Stromal cell of bone marrow (primary cell): ENCODE data around the gene RCVRN.

ENCODE experiments used
- DNase-seq: peaks from one replicate; pipeline ENCODE4 v3.0.0-alpha.2; 2012; ENCODE audit warnings: low read depth

Gene RCVRN

DNA sequence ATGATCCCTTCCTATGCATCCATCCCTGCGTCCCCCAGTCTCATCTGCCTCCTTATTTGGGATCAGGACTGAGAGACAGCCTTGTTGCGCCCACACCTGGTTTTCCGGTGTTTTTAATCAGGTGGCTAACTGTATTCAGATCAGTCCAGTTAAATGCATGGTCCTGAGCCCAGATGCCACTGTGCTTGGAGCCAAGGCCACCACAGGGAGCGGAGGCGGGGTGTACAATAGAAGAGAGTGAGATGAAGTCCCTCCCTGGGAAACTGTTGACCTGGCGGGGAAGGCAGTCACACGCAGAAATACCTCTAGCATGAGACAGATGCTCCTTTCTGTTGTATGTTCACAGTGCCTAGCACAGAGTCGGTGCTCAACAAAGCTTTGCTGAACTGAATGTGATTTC lies 6.3 kb downstream of the RCVRN start:
- no peak for DNase-seq

DNA sequence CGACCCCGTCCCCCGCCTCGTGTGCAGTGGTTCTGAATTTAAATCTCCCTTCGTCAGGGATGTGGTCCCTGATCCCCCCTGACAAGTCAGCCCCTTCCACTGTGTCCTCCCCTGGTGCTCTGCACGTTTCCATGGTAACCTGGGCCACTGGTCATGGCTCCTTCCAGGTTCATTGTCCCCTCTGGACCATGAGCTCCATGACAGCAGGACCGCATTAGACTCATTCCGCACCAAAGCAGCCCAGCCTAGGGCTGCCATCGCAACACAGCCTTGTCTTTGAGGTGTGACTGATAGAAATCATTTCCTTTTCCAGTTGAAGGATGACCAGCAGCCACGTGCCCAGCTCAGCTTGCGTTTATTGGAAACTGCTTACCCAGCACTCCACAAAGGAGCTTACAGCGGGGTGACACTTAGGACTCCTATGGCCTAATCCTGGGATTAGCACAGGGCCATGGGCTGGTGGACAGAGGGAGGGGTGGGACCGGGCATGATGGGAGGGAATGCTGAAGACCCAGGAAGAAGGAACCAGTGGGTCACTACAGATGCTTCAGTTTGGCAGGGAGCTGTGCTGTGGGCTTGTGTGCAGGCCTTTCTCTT lies 7.6 kb downstream of the RCVRN start:
- no peak for DNase-seq

- no peak for DNase-seq
Measured at GRCh38 chr17:9895923-9896322, 9.1 kb downstream of the RCVRN start.

DNA sequence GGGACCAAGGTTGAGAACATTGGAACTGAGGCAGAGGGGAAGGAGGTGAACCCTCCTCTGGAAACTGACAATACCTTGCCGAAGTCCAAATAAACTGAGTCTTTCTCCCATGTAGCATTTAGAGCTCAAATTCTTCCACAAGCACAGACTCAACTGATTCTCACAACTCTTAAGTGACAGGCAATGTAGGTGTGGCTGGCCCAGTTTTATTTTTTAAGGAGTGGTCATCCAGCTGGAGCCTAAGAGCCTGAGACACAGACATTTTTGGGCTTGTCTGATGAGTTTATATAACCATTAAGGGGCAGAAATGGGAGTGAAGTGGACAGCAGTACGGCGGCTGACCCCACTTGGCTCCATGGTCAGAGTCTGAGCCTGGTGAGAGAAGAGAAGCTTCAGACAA lies 10.8 kb downstream of the RCVRN start:
- DNase-seq, result no peak

- no peak for DNase-seq
Measured at GRCh38 chr17:9893411-9894012, 11.6 kb downstream of the RCVRN start.

- no peak for DNase-seq
Measured at GRCh38 chr17:9890124-9890523, 14.9 kb downstream of the RCVRN start.

DNA sequence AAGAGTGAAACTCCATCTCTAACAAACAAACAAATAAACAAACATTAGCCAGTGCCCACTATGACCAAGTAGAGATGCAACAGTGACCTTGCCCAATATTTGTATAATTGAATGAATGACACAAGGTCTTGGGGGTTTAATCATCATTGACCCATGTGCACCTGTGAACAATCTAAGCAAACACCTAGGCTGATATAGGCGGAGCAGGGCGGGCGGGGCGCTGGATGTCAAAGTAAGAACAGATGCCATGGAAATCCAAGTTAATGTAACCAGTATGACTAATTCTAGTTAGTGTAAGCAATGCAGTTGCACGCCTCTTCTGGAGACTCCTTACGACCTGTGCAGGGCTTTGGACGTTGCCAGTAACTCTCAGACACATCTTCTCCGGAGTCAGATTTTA lies 17.6 kb downstream of the RCVRN start:
- no peak for DNase-seq

DNA sequence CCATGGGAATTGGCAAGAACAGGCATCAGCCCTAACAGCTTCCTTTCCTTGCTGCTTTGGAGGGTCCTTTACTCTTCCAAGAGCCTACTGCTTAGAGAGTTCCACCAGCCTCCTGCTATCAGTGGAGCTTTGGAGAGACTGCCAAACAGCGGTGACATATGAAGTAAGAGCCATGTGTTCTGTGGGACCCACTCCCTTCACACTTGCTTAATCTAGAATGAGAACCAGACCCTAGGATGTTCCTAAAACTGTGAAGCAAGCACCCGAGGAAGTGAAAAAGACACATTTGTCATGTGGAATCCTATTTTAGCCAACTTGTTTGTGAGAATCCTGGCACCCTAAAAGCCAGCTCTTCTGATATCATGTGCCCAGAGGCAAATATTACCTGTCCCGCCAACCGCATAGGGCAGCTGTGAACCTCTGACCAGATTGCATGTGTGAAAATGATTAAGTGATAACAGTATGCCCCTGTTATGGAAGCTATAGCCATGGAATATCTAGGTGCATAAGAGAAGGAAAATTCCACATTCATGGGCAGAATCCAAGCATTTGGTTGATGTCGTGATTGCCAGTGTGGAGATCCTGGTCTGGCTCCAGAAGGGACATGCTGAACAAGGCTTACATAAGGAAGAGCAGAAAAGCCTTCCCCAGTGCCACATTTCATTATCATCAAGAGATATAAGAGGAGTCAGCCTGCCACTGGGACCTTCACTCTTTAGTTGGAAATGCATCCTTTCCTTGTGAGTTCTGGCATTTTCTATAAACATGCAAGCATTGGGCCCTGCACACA lies 18.7 kb downstream of the RCVRN start:
- no peak for DNase-seq

- DNase-seq, result no peak
Measured at GRCh38 chr17:9883451-9883850, 21.6 kb downstream of the RCVRN start.

- no peak for DNase-seq
Measured at GRCh38 chr17:9880582-9880999, 24.5 kb downstream of the RCVRN start.

GRCh38 chr17:9878786-9879525 lies 26.1 kb downstream of the RCVRN start:
- DNase-seq, result no peak

- DNase-seq, result no peak
Measured at GRCh38 chr17:9878356-9878755, 26.7 kb downstream of the RCVRN start.

- DNase-seq, result peak; percentile 4
Measured at GRCh38 chr17:9875441-9875840, 29.6 kb downstream of the RCVRN start.

DNA sequence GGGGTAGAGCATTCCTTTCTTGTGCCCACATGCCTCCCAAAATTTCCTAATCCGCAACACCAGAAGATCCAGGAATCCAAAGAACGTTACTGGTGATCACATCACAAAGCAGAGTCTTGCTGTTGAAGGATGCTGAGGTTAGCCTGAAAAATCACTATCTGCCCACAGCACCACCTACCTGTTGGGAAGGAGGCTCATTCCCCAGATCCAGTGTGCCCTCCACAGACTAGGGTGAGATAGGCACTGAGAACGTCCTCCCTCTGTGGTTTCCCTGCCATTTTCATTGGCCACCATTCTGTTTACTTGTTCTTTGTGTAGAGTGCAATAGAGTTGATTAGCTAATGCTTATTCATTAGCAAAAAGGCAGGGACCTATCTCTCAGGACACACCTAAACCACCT lies 30.3 kb downstream of the RCVRN start:
- DNase-seq, result no peak

- no peak for DNase-seq
Measured at GRCh38 chr17:9872852-9873251, 32.2 kb downstream of the RCVRN start.

GRCh38 chr17:9868552-9868951 lies 36.5 kb downstream of the RCVRN start:
- no peak for DNase-seq

DNA sequence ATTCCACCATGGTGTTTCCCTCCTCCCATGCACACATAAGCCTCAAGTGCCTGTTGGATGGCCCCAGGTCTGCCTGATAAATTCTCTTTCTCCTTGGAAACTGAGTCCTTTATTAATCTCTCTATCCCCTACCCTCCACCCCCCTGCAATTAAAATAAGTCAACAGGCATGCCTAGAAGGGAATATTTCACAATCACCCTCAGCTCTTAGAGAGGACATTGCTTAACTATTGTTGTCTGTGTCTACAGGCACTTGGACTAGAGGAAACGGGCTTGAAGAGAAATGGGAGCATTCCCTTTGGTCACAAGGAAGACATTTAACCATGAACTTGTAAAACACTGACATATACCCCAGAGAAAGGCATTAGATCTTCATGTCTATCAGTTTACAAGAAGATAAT lies 39.5 kb downstream of the RCVRN start:
- DNase-seq, result no peak

DNA sequence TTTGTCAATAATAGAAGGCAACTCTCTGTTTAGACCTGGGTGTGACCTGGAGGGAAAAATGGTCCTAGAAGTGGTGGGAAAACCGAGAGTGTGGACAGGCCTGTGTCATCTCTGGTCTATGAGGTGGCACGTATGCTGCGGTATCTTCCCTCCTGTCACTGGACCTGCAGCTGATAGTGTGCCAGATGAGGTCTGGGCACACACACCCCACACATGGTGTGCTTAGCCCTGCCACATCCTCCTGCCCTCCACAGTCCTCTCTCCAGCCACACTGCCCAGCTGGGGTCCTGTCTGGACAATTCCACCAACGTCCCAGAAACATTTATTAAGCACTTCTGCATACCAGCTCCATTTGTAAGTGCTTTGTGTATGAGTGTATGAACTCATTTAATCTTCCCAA lies 42.1 kb downstream of the RCVRN start:
- DNase-seq, result no peak

GRCh38 chr17:9862220-9862619 lies 42.9 kb downstream of the RCVRN start:
- no peak for DNase-seq

DNA sequence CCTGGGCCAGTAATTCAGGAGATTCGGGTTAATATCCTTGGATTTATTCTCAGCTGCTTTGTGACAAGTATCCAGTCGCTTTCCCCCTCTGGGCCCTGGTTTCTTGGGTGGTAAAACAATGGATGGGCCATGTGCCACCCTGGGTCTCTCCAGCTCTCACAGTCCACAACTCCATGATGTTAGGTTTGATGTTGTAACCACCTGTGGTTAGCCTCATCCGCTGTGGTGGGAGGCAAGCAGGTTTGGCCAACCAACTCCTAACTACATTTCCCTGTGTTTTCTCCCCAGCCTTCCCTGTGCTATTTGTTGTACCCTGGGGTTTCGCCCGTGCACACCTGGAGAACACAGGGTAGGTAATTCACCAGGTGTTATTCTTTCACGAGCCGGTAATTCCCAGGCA lies 44.2 kb downstream of the RCVRN start:
- DNase-seq, result no peak

DNA sequence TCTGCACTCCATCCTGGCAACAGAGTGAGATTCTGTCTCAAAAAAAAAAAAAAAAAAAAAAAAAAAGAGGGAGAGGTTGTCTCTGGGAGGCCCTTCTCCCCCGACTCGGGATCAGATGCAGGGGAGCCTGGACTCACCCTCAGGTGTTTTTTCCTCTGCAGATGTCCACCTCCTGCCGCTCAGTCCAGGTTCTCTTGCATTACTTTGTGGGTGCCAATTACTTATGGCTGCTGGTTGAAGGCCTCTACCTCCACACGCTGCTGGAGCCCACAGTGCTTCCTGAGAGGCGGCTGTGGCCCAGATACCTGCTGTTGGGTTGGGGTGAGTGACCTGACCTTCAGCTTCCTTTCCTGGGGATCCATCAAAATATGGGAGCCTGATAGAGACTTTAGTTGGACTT lies 45.3 kb downstream of the RCVRN start:
- DNase-seq, result no peak

DNA sequence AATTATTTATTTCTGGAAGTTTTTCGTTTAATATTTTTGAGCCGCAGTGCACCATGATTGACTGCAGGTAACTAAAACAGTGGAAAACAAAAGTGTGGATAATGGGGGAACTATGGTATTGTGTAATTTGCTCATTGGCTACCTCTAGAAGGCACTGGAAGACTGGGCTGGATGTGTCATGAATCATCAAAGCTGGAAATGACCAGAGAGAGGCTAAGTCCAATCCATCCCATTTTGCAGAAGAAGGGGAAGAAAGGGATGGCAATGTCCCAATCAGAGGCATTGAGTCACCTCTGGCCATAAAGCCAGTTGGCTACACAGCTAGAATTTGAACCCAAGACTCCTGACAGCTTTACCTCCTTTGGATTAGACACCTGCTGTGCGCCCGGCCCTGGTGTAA lies 50.0 kb downstream of the RCVRN start:
- DNase-seq, result no peak

GRCh38 chr17:9854255-9854654 lies 50.8 kb downstream of the RCVRN start:
- DNase-seq, result no peak
